ENCODE results near the gene MME. TPM values are rescaled to one million over a fixed set of nuclear protein-coding genes. Genes with fewer than 3 reads are reported as not detected.

MME gene
- total RNA-seq, 1 donor, result 479 TPM

DNA sequence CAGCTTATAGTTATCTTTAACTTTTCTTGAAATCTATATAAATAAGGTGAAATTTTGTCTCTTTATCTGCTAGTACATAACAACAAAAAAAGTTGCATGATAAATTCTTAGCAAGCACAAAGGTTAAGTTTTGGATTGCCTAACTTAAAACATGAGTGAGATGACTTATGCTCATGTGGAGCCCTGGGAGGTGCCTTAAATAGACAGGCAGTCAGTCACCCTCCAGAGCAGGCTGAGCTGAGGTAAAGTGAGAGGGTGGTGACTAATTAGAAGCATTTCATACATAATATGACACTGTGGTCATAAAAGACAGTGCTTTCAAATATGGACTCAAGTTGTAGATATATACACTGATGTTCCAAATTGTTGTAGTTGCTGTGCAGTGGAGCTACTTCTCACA is 14.6 kb upstream of the MME start:
- TF ChIP-seq, protein P1, sequence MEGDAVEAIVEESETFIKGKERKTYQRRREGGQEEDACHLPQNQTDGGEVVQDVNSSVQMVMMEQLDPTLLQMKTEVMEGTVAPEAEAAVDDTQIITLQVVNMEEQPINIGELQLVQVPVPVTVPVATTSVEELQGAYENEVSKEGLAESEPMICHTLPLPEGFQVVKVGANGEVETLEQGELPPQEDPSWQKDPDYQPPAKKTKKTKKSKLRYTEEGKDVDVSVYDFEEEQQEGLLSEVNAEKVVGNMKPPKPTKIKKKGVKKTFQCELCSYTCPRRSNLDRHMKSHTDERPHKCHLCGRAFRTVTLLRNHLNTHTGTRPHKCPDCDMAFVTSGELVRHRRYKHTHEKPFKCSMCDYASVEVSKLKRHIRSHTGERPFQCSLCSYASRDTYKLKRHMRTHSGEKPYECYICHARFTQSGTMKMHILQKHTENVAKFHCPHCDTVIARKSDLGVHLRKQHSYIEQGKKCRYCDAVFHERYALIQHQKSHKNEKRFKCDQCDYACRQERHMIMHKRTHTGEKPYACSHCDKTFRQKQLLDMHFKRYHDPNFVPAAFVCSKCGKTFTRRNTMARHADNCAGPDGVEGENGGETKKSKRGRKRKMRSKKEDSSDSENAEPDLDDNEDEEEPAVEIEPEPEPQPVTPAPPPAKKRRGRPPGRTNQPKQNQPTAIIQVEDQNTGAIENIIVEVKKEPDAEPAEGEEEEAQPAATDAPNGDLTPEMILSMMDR (IDR thresholded peaks at IDR 0.05; ENCODE audit: insufficient read depth, low read depth, low read length), result no peak
- peak; percentile 88 for DNase-seq (ENCODE audit: low read depth)
- no peak overlapping the region for H3K4me3 ChIP-seq (ENCODE audit: low read depth, low read length)

DNA sequence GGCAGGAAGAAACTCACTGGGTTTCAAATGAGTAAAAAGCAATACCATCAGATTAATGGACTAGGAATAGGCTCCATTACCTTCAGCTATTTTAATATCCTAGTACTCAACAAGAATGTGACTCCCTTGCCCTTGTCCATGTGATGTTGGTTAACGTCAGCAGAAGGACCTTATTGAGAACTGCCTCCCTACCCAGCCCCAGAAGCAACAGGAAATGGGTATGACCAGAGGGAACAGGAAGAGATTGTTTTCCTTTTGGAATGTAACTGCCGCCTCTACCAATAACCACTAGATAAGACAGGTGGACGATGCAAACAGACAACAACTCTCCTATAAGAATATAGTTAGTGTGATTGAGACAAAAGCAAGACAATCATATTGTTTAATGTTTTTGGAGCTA is 10.4 kb upstream of the MME start:
- TF ChIP-seq, protein P1 (IDR thresholded peaks at IDR 0.05; ENCODE audit: insufficient read depth, low read depth, low read length), result no peak
- peak; percentile 86 for DNase-seq (ENCODE audit: low read depth)
- H3K4me3 ChIP-seq (ENCODE audit: low read depth, low read length), result no peak overlapping the region

DNA sequence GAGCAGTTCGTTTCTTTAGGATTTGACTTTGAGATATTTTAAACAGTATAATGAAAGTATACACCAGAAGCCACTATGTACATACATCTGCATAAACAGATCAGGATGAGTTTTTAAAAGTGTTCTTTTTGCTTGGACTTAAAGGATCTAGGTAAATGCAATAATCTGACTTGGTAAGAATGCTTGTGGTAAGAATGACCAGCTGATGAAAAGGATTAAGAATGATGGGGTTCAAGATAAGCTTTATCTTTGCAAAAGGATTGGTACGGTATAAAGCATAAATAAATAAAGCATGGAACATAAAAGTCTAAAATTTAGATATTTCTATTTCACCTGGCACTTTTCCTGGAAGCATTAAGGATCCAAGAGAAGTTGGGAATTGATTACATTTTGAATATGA is 9.8 kb upstream of the MME start:
- TF ChIP-seq, protein P1 (IDR thresholded peaks at IDR 0.05; ENCODE audit: insufficient read depth, low read depth, low read length), result no peak
- no peak overlapping the region for H3K4me3 ChIP-seq (ENCODE audit: low read depth, low read length)
- peak; percentile 77 for DNase-seq (ENCODE audit: low read depth)

DNA sequence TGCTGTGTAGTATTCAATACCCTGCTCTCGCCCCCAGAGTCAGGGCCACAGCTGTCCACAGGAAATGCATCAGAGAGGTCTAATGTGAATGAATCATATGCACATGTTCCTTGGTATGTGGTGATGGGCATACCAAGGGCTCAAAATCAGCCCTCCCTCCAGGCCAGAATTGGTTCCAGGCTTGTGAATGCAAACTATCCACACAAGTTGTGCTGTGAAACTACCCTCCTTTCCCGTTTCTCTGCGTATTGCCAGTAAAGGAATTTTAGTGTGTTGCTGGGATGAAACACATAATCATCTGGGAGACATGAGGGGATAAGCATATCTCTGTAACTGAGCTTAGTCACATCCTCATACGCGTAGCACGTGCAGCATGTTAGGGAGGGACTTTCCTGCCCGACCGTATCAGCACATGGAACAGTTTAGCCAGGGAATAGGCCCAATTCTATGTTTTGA is 9.2 kb upstream of the MME start:
- TF ChIP-seq, protein P1 (IDR thresholded peaks at IDR 0.05; ENCODE audit: insufficient read depth, low read depth, low read length), result no peak
- no peak overlapping the region for H3K4me3 ChIP-seq (ENCODE audit: low read depth, low read length)
- peak; percentile 98 for DNase-seq (ENCODE audit: low read depth)

DNA sequence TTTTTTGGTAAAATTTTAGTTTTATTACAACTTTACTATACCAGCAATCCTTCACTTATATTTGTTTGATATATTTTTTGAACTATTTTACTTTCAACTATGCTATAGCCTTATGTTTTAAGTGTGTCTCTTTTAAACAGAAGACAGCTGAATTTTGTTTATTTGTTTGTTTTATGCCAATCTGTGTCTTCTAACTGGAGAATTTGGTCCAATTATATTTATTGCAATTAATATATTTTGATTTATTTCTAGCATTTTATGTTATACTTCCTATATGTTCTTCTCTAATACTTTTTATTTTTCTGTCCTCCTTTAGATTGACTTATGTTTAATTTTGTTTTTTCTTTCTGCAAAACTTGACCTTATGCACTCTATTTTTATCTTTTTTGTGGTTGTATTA is 4.9 kb upstream of the MME start:
- TF ChIP-seq, protein P1 (IDR thresholded peaks at IDR 0.05; ENCODE audit: insufficient read depth, low read depth, low read length), result no peak
- H3K4me3 ChIP-seq (ENCODE audit: low read depth, low read length), result no peak overlapping the region

DNA sequence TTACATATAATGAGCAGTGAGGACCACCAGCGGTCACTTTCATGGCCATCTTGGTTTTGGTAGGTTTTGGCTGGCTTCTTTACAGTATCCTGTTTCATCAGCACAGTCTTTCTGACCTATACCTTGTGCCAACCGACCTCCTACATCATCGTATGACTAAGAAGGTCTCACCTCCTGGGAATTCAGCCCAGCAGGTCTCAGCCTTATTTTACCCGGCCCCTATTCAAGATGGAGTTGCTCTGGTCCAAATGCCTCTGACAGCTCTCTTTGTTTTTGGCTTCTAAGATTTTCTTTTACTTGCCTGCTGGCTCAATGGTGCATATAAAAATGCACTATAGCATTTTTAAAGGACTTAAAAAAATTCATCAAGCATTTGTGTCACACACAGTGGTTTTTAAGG is 3.2 kb upstream of the MME start:
- no peak for DNase-seq (ENCODE audit: low read depth)
- TF ChIP-seq, protein P1 (IDR thresholded peaks at IDR 0.05; ENCODE audit: insufficient read depth, low read depth, low read length), result no peak
- H3K4me3 ChIP-seq (ENCODE audit: low read depth, low read length), result no peak overlapping the region

More for the DNA sequence above, 4.9 kb upstream of the MME start:
- no peak for DNase-seq (ENCODE audit: low read depth)
